ENCODE measurements around the gene LRIF1. TPM values are rescaled to one million over a fixed set of nuclear protein-coding genes. Genes with fewer than 3 reads are reported as not detected.

LRIF1 gene
- total RNA-seq, 1 donor from 2014 or later = 19.9 TPM

DNA sequence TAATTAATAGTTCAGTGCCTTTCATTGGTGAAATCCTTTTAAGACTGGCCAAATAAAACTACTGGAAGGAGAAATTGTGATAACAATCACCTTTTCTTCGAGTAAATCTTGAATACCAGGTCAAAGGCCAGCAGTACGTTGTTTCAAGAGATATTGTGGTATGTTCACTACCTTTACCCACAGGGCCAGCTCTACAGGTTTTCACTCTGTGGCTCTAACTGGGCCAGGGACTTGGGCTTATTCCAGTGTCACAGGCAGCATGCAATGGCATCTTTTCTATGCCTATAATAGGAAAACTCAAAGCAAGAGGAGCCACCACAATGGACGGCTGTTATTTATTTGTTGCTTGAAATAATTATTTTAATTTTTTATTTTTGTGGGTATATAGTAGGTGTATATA is 26.8 kb upstream of the LRIF1 start:
- Mint-ChIP-seq H3K36me3 (ENCODE audit: low read depth, unreplicated experiment) (no peaks in the 10 kb centered on the region), H3K27me3 (ENCODE audit: unreplicated experiment) (peaks cover 1% of the 10 kb centered on the region)

DNA sequence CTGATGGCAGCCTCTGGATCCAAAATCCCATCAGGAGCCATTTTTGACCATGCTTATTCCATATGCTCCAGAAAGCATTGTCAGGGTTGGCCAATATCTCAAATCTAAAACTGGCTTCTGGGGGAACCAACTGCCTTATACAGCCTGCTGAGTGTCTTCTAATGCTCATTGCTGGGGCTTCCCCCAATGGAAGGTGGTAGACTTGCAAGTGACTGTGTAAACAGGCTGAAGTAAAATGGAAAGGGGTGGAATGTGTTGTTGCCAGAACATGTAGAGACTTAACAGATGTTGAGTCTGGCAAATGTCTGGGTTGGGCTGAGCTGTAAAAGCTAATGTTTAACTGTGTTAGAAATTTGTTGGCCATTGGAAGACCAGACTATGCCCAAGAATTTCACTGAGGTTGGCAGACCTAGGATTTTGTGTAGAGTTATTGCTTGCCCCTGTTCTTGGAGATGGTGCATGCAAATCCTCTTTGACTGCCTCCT is 22.7 kb upstream of the LRIF1 start:
- H3K4me1 Mint-ChIP-seq (ENCODE audit: unreplicated experiment) = no peaks in the 10 kb centered on the region
- H3K27ac Mint-ChIP-seq (ENCODE audit: unreplicated experiment) = no peak overlapping the region
- peaks cover 1% of the 10 kb centered on the region for H3K27me3 Mint-ChIP-seq (ENCODE audit: unreplicated experiment)
- DNase-seq (ENCODE audit: low spot score) = no peak
- no peaks in the 10 kb centered on the region for H3K9me3 Mint-ChIP-seq (ENCODE audit: unreplicated experiment)
- H3K36me3 Mint-ChIP-seq (ENCODE audit: low read depth, unreplicated experiment) = no peaks in the 10 kb centered on the region
- H3K4me3 Mint-ChIP-seq (ENCODE audit: unreplicated experiment) = no peak overlapping the region
- TF ChIP-seq, protein P1, sequence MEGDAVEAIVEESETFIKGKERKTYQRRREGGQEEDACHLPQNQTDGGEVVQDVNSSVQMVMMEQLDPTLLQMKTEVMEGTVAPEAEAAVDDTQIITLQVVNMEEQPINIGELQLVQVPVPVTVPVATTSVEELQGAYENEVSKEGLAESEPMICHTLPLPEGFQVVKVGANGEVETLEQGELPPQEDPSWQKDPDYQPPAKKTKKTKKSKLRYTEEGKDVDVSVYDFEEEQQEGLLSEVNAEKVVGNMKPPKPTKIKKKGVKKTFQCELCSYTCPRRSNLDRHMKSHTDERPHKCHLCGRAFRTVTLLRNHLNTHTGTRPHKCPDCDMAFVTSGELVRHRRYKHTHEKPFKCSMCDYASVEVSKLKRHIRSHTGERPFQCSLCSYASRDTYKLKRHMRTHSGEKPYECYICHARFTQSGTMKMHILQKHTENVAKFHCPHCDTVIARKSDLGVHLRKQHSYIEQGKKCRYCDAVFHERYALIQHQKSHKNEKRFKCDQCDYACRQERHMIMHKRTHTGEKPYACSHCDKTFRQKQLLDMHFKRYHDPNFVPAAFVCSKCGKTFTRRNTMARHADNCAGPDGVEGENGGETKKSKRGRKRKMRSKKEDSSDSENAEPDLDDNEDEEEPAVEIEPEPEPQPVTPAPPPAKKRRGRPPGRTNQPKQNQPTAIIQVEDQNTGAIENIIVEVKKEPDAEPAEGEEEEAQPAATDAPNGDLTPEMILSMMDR (IDR thresholded peaks at IDR 0.05; ENCODE audit: unreplicated experiment) = no peak

More for the DNA sequence above, 26.8 kb upstream of the LRIF1 start:
- H3K9me3 Mint-ChIP-seq (ENCODE audit: unreplicated experiment) = no peaks in the 10 kb centered on the region
- TF ChIP-seq, protein P1 (IDR thresholded peaks at IDR 0.05; ENCODE audit: unreplicated experiment) = no peak
- H3K4me3 Mint-ChIP-seq (ENCODE audit: unreplicated experiment) = no peak overlapping the region
- H3K4me1 Mint-ChIP-seq (ENCODE audit: unreplicated experiment) = no peaks in the 10 kb centered on the region
- no peak for DNase-seq (ENCODE audit: low spot score)
- H3K27ac Mint-ChIP-seq (ENCODE audit: unreplicated experiment) = no peak overlapping the region

DNA sequence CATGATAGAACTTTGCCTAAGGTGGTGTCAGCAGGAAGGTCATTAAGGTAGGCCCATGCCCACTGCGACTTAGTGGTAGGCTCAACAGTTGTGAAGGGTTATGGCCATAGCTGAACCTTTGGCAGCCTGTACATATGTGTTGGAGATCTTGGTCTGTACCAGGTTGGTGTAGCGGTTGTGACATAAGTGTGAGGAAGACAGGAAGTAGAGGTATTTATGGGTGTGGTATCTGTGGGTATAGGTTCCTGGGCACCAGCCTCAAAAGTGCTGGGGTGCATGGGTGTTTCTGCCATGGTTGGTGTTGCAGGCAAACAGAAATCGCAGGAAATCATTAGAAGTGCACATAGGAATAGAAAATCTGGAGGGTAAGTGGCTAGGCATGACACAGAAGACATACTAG is 18.6 kb upstream of the LRIF1 start:
- TF ChIP-seq, protein P1 (IDR thresholded peaks at IDR 0.05; ENCODE audit: unreplicated experiment) = no peak
- H3K36me3 Mint-ChIP-seq (ENCODE audit: low read depth, unreplicated experiment) = no peaks in the 10 kb centered on the region
- H3K27me3 Mint-ChIP-seq (ENCODE audit: unreplicated experiment) = peaks cover 1% of the 10 kb centered on the region
- H3K4me1 Mint-ChIP-seq (ENCODE audit: unreplicated experiment) = no peaks in the 10 kb centered on the region
- H3K9me3 Mint-ChIP-seq (ENCODE audit: unreplicated experiment) = no peaks in the 10 kb centered on the region
- DNase-seq (ENCODE audit: low spot score) = no peak
- no peak overlapping the region for H3K27ac Mint-ChIP-seq (ENCODE audit: unreplicated experiment)
- no peak overlapping the region for H3K4me3 Mint-ChIP-seq (ENCODE audit: unreplicated experiment)

DNA sequence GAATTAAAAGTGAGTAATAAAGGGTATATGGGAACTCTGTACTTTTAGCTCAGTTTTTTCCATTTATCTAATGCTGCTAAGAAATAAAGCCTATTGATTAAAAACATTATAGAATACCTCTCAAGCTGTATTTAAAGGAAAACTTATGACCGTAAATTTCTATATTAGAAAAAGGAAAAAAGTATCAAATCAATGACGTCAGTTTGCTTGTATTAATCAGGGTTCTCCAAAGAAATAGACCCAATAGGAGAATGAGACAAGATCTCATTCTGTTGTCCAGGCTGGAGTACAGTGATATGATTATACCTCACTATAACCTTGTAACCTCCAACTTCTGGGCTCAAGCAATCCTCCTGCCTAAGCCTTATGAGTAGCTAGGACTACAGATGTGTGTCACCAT is 15.4 kb upstream of the LRIF1 start:
- Mint-ChIP-seq H3K36me3 (ENCODE audit: low read depth, unreplicated experiment) (no peaks in the 10 kb centered on the region), H3K4me1 (ENCODE audit: unreplicated experiment) (no peaks in the 10 kb centered on the region), H3K27ac (ENCODE audit: unreplicated experiment) (no peak overlapping the region), H3K9me3 (ENCODE audit: unreplicated experiment) (no peaks in the 10 kb centered on the region), H3K4me3 (ENCODE audit: unreplicated experiment) (no peak overlapping the region), H3K27me3 (ENCODE audit: unreplicated experiment) (no peaks in the 10 kb centered on the region)
- TF ChIP-seq, protein P1 (IDR thresholded peaks at IDR 0.05; ENCODE audit: unreplicated experiment) = no peak
- no peak for DNase-seq (ENCODE audit: low spot score)

DNA sequence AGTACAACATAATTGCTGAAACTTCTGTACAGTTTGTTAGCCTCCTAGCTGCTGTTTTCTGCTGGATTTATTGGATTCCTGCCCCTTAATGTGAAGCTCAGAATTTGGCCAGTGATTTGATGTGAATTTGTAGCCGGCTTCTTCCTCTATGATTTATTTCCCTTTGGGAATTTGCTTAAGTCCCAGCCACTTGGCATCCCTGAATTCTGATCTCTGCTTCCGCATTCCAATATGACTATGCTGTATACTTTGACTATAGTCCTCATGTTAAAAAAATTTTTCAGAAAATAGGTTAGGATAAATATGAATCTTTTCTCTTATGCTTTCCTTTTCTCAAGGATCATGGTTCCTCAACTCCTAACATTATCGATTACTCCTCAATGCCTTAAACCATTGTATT is 12.4 kb upstream of the LRIF1 start:
- TF ChIP-seq, protein P1 (IDR thresholded peaks at IDR 0.05; ENCODE audit: unreplicated experiment) = no peak
- no peaks in the 10 kb centered on the region for H3K36me3 Mint-ChIP-seq (ENCODE audit: low read depth, unreplicated experiment)
- H3K9me3 Mint-ChIP-seq (ENCODE audit: unreplicated experiment) = no peaks in the 10 kb centered on the region
- no peak overlapping the region for H3K4me3 Mint-ChIP-seq (ENCODE audit: unreplicated experiment)
- peaks cover 2% of the 10 kb centered on the region for H3K27me3 Mint-ChIP-seq (ENCODE audit: unreplicated experiment)
- H3K27ac Mint-ChIP-seq (ENCODE audit: unreplicated experiment) = no peak overlapping the region
- DNase-seq (ENCODE audit: low spot score) = no peak
- no peaks in the 10 kb centered on the region for H3K4me1 Mint-ChIP-seq (ENCODE audit: unreplicated experiment)

Data from endothelial cell (in vitro differentiated cells).